H1 (cell line): ENCODE data around the gene SLC15A4. TPM values are rescaled to one million over a fixed set of nuclear protein-coding genes. Genes with fewer than 3 reads are reported as not detected.
A peak's percentile ranks its signal among the peaks of the same experiment; 100 is the strongest.

ENCODE experiments used
- CHD1 ChIP-seq: IDR thresholded peaks from 2 replicates; pipeline ENCODE4 v1.6.1; 2012; ENCODE audit warnings: low read depth, low read length, improper control_type of control experiment
- CHD2 ChIP-seq: IDR thresholded peaks from 2 replicates; pipeline ENCODE4 v1.6.1; 2012; ENCODE audit warnings: low read length, improper control_type of control experiment
- EGR1 ChIP-seq: IDR thresholded peaks from 2 replicates; pipeline ENCODE4 v1.6.1; 2011; ENCODE audit warnings: low read depth, low read length, borderline replicate concordance
- EP300 ChIP-seq, 2 experiments: IDR thresholded peaks; 1 replicate in 1 of 2; 2 replicates in 1 of 2; pipeline ENCODE4 v1.6.1; 2011 to 2012; ENCODE audit warnings: low read depth in 2 of 2, low read length in 2 of 2, mild to moderate bottlenecking in 2 of 2, borderline replicate concordance in 1 of 2, inconsistent platforms in 1 of 2, moderate library complexity in 1 of 2
- GTF2F1 ChIP-seq: IDR thresholded peaks from 2 replicates; pipeline ENCODE4 v1.6.1; 2012; ENCODE audit warnings: low read depth, low read length, improper control_type of control experiment, borderline replicate concordance
- HDAC2 ChIP-seq, 2 experiments: fragments of 300-600 bp in 1 of 2; sonication (generic) in 1 of 2; IDR thresholded peaks; 2 replicates each; pipeline ENCODE4 v1.6.1; 2011 to 2012; ENCODE audit warnings: low read depth in 2 of 2, low read length in 2 of 2, mild to moderate bottlenecking in 2 of 2, moderate library complexity in 2 of 2, borderline replicate concordance in 1 of 2, inconsistent platforms in 1 of 2
- HDAC6 ChIP-seq: IDR thresholded peaks from one replicate; pipeline ENCODE4 v1.7.1; 2012; ENCODE audit warnings: low read depth, mild to moderate bottlenecking, inconsistent platforms, low read length, moderate library complexity
- JUN ChIP-seq: IDR thresholded peaks from 2 replicates; pipeline ENCODE4 v1.6.1; 2011; ENCODE audit warnings: low read depth, mild to moderate bottlenecking, improper control_type of control experiment, low read length
- KDM1A ChIP-seq: fragments of 200-600, 300-600 bp; sonication (generic); IDR thresholded peaks from 2 replicates; pipeline ENCODE4 v1.7.1; 2016; ENCODE audit warnings: mild to moderate bottlenecking, low read length, borderline replicate concordance
- MAX ChIP-seq: IDR thresholded peaks from 2 replicates; pipeline ENCODE4 v1.6.1; 2012; ENCODE audit warnings: inconsistent platforms
- NRF1 ChIP-seq: IDR thresholded peaks from 2 replicates; pipeline ENCODE4 v1.6.1; 2011; ENCODE audit warnings: mild to moderate bottlenecking, low read depth, low read length, improper control_type of control experiment
- PHF8 ChIP-seq: fragments of 200-600 bp; sonication (generic); conservative IDR thresholded peaks from 2 replicates; pipeline ENCODE4 v1.7.1; 2012; ENCODE audit warnings: low read depth, mild to moderate bottlenecking, inconsistent platforms, low read length, moderate library complexity
- POLR2AphosphoS5 ChIP-seq: IDR thresholded peaks from 2 replicates; pipeline ENCODE4 v1.6.1; 2011; ENCODE audit warnings: low read depth, low read length
- POU5F1 ChIP-seq: IDR thresholded peaks from 2 replicates; pipeline ENCODE4 v1.6.1; 2011; ENCODE audit warnings: low read depth, mild to moderate bottlenecking, low read length, moderate library complexity
- SAP30 ChIP-seq: fragments of 300-600 bp; sonication (generic); IDR thresholded peaks from 2 replicates; pipeline ENCODE4 v1.7.1; 2012; ENCODE audit warnings: low read length, moderate library complexity, mild to moderate bottlenecking, inconsistent platforms; ENCODE audit not compliant: insufficient read depth, insufficient replicate concordance
- SIRT6 ChIP-seq: IDR thresholded peaks from one replicate; pipeline ENCODE4 v1.7.1; 2012; ENCODE audit warnings: low read length, inconsistent platforms
- SP1 ChIP-seq: IDR thresholded peaks from 2 replicates; pipeline ENCODE4 v1.6.1; 2011; ENCODE audit warnings: low read depth, low read length
- SP4 ChIP-seq: IDR thresholded peaks from 2 replicates; pipeline ENCODE4 v1.6.1; 2012; ENCODE audit warnings: low read length, inconsistent platforms
- SRF ChIP-seq: IDR thresholded peaks from 2 replicates; pipeline ENCODE4 v1.6.1; 2011; ENCODE audit warnings: mild to moderate bottlenecking, low read depth, low read length, moderate library complexity
- SUZ12 ChIP-seq: fragments of 200-600 bp; sonication (generic); IDR thresholded peaks from 2 replicates; pipeline ENCODE4 v1.6.1; 2012; ENCODE audit warnings: mild to moderate bottlenecking, inconsistent platforms, low read length, moderate library complexity, mixed read lengths
- TAF7 ChIP-seq: optimal IDR thresholded peaks from 2 replicates; pipeline ENCODE3; 2011; ENCODE audit warnings: low read depth, mild to moderate bottlenecking, inconsistent platforms, low read length, moderate library complexity, borderline replicate concordance
- TBP ChIP-seq: IDR thresholded peaks from 2 replicates; pipeline ENCODE4 v1.6.1; 2011; ENCODE audit warnings: low read depth, low read length, improper control_type of control experiment
- polyA plus RNA-seq, 7 experiments: library from polyadenylated mRNA; depleted of rRNA in 3 of 7; stranded (reverse) in 5 of 7; unstranded in 2 of 7; fragments of >200 nt in 5 of 7; fragments of 200-250 nt in 2 of 7; gene quantifications; 1 replicate in 5 of 7; 2 replicates in 1 of 7; 4 replicates in 1 of 7; pipeline versions ENCODE4 v1.2.1 to v1.2.3, GENCODE V29; 2011 to 2013; ENCODE audit warnings: missing spikeins in 2 of 7, mixed read lengths in 2 of 7
- total RNA-seq: library from RNA; stranded (reverse); fragmentation: NEBNext Ultra II Directional; extraction: Animal tissue kit (Norgen Biotek cat#: 25700); gene quantifications from 2 replicates; pipeline ENCODE4 v1.2.1, GENCODE V29; 2021
- TF ChIP-seq, protein P1 (sequence below): IDR thresholded peaks from 2 replicates; pipeline ENCODE4 v1.6.1; 2011; ENCODE audit warnings: low read depth, mild to moderate bottlenecking, low read length; ENCODE audit not compliant: insufficient read depth

SLC15A4 gene
- total and polyA plus RNA-seq, 2 of the 8 experiments (the other 6 are each of a cell fraction or from before 2014, with no cell fraction given) = 22.7 to 26.6 TPM

DNA sequence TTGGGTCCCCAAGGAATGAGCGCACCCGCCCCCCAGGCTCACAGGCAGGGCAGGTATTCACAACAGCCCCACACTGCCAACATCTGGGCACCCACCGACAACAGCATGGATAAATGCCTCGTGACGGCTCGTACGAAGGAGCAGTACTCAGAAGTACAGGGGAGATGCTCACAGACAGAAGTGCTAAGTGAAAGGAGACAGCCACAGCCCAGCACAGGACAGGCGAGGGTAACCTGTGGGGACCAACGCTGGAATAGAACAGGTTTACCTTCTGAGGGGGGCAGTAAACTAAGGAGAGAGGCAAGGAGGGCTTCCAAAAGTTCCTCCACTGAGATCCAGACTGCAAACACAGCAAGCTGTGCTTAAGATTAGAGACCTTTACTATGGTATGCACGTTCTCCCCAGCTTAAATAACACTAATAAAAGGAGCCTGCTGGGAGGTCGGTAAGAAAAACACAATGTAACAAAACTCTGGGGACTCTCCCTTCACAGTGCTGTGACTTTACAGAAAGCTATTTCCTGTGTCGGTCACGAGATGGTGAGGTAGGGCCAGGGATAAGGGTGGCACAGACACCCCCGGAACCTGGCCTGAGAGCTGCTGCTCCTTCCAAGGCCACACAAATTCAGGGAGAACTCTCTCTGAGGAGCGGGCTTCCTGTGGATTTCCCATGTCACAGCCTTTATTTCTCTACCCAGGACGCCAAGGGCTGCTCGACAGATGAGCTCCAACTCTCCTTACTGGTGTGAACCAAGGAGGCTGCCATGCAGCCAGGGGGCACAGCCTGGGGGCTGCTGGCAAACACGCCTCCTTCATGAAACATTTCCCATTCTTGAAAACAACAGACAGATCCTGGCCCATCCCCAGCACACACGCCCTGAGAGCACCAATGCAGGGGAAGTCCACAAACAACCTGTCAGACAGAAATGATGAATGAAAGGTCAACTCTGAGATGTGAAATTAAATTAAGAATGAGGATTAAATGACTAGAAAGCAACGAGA is 26.3 kb downstream of the SLC15A4 start (continued):
- TF ChIP-seq JUN = no peak; the same call in 1 of the 2 replicates
- peak; percentile 66; the same call in 1 of the 2 replicates for TF ChIP-seq SP1
- no peak for TF ChIP-seq NRF1
- no peak for TF ChIP-seq TAF7
- TF ChIP-seq, protein P1, sequence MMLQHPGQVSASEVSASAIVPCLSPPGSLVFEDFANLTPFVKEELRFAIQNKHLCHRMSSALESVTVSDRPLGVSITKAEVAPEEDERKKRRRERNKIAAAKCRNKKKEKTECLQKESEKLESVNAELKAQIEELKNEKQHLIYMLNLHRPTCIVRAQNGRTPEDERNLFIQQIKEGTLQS = no peak
- no peak for TF ChIP-seq CHD2
- TF ChIP-seq GTF2F1 = no peak
- no peak for TF ChIP-seq SP4
- no peak for TF ChIP-seq PHF8
- TF ChIP-seq POU5F1 = no peak
- TF ChIP-seq EGR1 = peak; percentile 40; the same call in 1 of the 2 replicates
- TF ChIP-seq HDAC6 = no peak
- no peak for TF ChIP-seq SIRT6
- no peak for TF ChIP-seq TBP
- no peak for TF ChIP-seq KDM1A
- no peak for TF ChIP-seq SRF
- peak in 1 of 2 experiments; percentile 65; a peak in 1 of 3 replicates for TF ChIP-seq EP300 (IDR thresholded peaks at IDR 0.05; ENCODE audit: borderline replicate concordance in 1 of 2, low read depth in 2 of 2, low read length in 2 of 2)
- TF ChIP-seq CHD1 = no peak
- no peak for TF ChIP-seq SUZ12
- TF ChIP-seq SAP30 = no peak
- TF ChIP-seq MAX = no peak
- TF ChIP-seq HDAC2 (IDR thresholded peaks at IDR 0.05; ENCODE audit: borderline replicate concordance in 1 of 2, low read depth in 2 of 2, low read length in 2 of 2) = peak in 1 of 2 experiments; percentile 38; a peak in 1 of 4 replicates
- peak; percentile 62; the same call in 1 of the 2 replicates for TF ChIP-seq POLR2AphosphoS5
